GM12875 (cell line): ENCODE results near the gene NPAS2.

Experiments
- H3K4me3 ChIP-seq: one replicate; pipeline ENCODE4 v1.5.1; 2011; ENCODE audit warnings: low read depth, low read length, control low read depth
- CTCF ChIP-seq: IDR thresholded peaks from 2 replicates; pipeline ENCODE4 v1.5.1; 2011; ENCODE audit warnings: low read depth, mild to moderate bottlenecking, control low read depth, inconsistent platforms, low read length, moderate library complexity, borderline replicate concordance; ENCODE audit not compliant: insufficient read depth

The NPAS2 gene

GRCh38 chr2:100880036-100880435 is 60.1 kb downstream of the NPAS2 start:
- no peak overlapping the region for H3K4me3 ChIP-seq
- TF ChIP-seq CTCF = no peak

GRCh38 chr2:100880730-100881129 is 60.8 kb downstream of the NPAS2 start:
- TF ChIP-seq CTCF = no peak
- H3K4me3 ChIP-seq = no peak overlapping the region

- TF ChIP-seq CTCF = no peak
- no peak overlapping the region for H3K4me3 ChIP-seq
These were observed 63.0 kb downstream of the NPAS2 start for GRCh38 chr2:100882645-100883613.

- no peak for TF ChIP-seq CTCF
- no peak overlapping the region for H3K4me3 ChIP-seq
These were observed 64.2 kb downstream of the NPAS2 start for GRCh38 chr2:100884145-100884621.

GRCh38 chr2:100886085-100886484 is 66.1 kb downstream of the NPAS2 start:
- H3K4me3 ChIP-seq = no peak overlapping the region
- no peak for TF ChIP-seq CTCF

GRCh38 chr2:100887039-100887578 is 67.2 kb downstream of the NPAS2 start:
- TF ChIP-seq CTCF = no peak
- H3K4me3 ChIP-seq = no peak overlapping the region

GRCh38 chr2:100887713-100888495 is 68.0 kb downstream of the NPAS2 start:
- H3K4me3 ChIP-seq = no peak overlapping the region
- no peak for TF ChIP-seq CTCF
